ENCODE results near the gene OSBPL5.

The OSBPL5 gene

DNA sequence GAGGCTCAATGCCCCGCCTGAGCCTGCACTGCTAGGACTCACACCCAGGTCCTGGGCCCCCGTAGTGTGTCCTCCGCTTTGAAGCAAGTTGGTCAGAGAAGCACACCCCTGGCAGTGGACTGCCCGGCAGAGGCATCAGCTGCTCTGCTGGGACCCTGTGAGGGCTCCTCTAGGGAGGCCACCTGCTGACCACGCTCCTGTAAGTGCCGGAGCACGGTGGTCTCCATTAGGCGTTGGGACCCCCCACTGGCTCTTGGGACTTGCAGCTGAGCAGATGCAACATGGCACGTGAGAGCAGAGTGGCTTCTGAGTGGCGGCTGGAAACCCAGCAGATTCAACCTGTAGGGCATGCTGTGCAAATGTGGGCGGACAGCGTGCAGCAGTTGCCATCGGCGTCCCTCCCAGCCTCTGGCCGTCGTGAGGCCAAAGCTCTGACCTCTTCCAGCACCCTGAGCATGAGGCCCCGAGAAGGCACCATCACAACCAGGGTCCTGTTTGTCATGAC is 36.6 kb upstream of the OSBPL5 start:
- no peaks in the 10 kb centered on the region for H3K9me3 ChIP-seq (ENCODE audit: control insufficient read depth, insufficient read depth, low read length)
- H3K4me1 ChIP-seq (ENCODE audit: insufficient read depth, low read length), result no peaks in the 10 kb centered on the region
- no peaks in the 10 kb centered on the region for H3K36me3 ChIP-seq (ENCODE audit: insufficient read depth, low read length)
- no peak overlapping the region for H3K9ac ChIP-seq (ENCODE audit: low read depth, low read length)

DNA sequence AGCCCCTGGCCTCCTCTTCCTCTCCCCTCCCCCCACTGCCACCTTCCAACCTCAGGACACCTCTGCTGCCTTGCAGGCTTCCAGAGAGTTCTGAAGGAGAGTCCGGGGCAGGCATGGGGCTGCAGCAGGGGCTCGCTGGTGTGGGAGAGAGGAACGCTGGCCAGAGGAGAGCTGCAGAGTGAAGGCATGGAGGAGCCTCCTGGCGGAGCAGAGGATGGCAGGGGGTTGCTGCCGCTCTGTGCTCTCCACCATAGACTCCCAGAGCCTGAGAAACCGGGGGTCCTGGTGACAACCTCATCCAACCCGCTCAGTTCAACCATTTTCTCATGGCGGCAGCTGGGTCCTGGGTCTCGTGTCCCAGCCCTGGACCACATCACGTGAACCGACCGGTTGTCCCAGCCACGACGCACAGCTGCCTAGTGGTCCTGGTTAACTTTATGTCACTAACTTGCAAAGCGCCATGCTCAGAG is 36.0 kb upstream of the OSBPL5 start:
- Histone ChIP-seq H3K4me1 (ENCODE audit: insufficient read depth, low read length) (no peaks in the 10 kb centered on the region), H3K36me3 (ENCODE audit: insufficient read depth, low read length) (no peaks in the 10 kb centered on the region), H3K9ac (ENCODE audit: low read depth, low read length) (no peak overlapping the region), H3K9me3 (ENCODE audit: control insufficient read depth, insufficient read depth, low read length) (no peaks in the 10 kb centered on the region)

DNA sequence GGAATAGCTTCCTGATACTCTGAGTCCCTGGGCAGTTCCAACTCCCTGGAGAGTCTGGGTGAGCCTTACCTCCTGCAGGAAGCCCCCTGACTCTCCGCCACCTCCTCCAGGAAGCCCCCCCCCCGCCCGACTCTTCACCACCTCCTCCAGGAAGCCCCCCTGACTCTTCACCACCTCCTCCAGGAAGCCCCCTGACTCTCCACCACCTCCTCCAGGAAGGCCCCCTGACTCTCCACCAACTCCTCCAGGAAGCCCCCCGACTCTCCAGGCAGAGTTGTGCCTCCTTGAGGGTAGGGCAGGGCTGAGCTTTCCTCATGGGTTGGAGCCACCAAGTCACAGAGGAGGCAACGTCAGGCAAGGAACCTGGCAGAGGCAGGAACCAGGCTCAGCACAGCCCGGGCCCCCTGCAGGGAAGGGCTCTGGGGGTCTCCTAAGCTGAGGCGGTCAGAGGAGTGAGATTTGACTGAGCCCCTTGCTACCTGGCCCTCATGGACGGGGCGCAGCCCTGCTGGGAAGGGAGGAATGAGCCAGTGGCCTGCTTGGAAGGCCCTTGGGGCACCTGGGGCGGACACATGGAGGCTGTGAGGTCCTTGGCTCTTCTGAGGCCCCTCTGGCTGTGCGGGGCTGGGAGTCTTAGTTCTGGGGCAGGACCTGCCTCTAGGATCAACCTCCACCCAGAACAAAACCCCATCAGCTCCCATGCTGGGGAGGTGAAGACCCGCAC is 35.4 kb upstream of the OSBPL5 start:
- no peak overlapping the region for H3K9ac ChIP-seq (ENCODE audit: low read depth, low read length)
- no peaks in the 10 kb centered on the region for H3K36me3 ChIP-seq (ENCODE audit: insufficient read depth, low read length)
- no peaks in the 10 kb centered on the region for H3K4me1 ChIP-seq (ENCODE audit: insufficient read depth, low read length)
- no peaks in the 10 kb centered on the region for H3K9me3 ChIP-seq (ENCODE audit: control insufficient read depth, insufficient read depth, low read length)

GRCh38 chr11:3199537-3200295 is 34.6 kb upstream of the OSBPL5 start:
- no peak overlapping the region for H3K9ac ChIP-seq (ENCODE audit: low read depth, low read length)
- no peaks in the 10 kb centered on the region for H3K4me1 ChIP-seq (ENCODE audit: insufficient read depth, low read length)
- no peaks in the 10 kb centered on the region for H3K9me3 ChIP-seq (ENCODE audit: control insufficient read depth, insufficient read depth, low read length)
- H3K36me3 ChIP-seq (ENCODE audit: insufficient read depth, low read length), result no peaks in the 10 kb centered on the region

DNA sequence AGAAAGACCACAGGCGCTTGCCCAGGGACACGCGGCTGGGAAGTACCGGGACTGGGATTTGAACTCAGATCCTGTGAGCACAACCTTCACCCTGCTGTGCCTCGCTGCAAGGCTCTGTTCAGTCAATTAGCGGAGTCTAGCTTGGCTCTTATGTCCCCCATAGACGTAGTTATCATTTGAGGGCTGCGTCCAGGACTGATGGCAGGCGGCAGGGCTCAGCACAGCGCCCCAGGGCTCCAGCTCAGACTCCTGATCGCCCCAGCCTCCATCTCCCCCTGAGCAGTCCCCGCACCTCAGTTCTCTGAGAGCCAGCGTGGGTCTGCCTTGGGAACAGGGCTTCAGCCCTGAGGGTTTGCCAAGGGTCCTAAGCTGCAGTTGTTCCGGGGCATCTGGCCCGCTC is 33.7 kb upstream of the OSBPL5 start:
- no peak overlapping the region for H3K9ac ChIP-seq (ENCODE audit: low read depth, low read length)
- H3K36me3 ChIP-seq (ENCODE audit: insufficient read depth, low read length), result no peaks in the 10 kb centered on the region
- no peaks in the 10 kb centered on the region for H3K9me3 ChIP-seq (ENCODE audit: control insufficient read depth, insufficient read depth, low read length)
- H3K4me1 ChIP-seq (ENCODE audit: insufficient read depth, low read length), result no peaks in the 10 kb centered on the region

DNA sequence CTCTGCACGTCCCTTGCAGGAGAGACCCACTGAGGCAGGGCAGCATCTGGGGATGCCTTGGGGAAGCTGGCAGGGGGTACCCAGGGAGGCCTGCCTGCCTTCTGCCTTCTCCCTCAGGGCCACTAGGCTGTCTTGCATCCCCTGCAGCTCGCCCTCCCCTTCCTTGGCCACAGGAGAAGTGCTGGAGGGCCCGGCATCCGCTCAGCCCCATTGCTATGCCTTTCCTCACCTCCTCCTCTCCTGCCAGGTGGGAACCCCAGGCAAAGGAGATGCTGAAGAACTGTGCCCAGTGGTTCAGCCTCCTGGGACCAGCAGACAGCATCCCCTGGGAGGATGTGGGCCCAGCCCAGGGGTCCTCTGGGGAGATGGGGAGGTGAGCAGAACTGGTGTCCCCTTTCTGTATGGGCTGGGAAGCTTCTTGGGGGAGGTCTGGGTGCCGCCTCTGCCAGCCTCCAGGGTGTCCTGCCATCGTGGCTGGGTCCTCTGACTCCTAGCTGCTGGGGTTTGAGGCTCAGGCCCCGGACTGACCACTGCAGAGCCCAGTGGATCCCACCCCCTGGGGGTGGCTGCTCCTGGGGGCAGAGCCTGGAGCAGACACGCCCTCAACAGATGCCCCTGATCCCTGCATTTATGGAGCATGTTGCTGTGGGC is 32.9 kb upstream of the OSBPL5 start:
- Histone ChIP-seq H3K36me3 (ENCODE audit: insufficient read depth, low read length) (no peaks in the 10 kb centered on the region), H3K9me3 (ENCODE audit: control insufficient read depth, insufficient read depth, low read length) (no peaks in the 10 kb centered on the region), H3K9ac (ENCODE audit: low read depth, low read length) (no peak overlapping the region), H3K4me1 (ENCODE audit: insufficient read depth, low read length) (peaks cover 3% of the 10 kb centered on the region; the same call in 1 of the 2 replicates)

GRCh38 chr11:3197044-3197695 is 32.1 kb upstream of the OSBPL5 start:
- Histone ChIP-seq H3K9ac (ENCODE audit: low read depth, low read length) (no peak overlapping the region), H3K4me1 (ENCODE audit: insufficient read depth, low read length) (peaks cover 4% of the 10 kb centered on the region; the same call in 1 of the 2 replicates), H3K9me3 (ENCODE audit: control insufficient read depth, insufficient read depth, low read length) (no peaks in the 10 kb centered on the region), H3K36me3 (ENCODE audit: insufficient read depth, low read length) (no peaks in the 10 kb centered on the region)

DNA sequence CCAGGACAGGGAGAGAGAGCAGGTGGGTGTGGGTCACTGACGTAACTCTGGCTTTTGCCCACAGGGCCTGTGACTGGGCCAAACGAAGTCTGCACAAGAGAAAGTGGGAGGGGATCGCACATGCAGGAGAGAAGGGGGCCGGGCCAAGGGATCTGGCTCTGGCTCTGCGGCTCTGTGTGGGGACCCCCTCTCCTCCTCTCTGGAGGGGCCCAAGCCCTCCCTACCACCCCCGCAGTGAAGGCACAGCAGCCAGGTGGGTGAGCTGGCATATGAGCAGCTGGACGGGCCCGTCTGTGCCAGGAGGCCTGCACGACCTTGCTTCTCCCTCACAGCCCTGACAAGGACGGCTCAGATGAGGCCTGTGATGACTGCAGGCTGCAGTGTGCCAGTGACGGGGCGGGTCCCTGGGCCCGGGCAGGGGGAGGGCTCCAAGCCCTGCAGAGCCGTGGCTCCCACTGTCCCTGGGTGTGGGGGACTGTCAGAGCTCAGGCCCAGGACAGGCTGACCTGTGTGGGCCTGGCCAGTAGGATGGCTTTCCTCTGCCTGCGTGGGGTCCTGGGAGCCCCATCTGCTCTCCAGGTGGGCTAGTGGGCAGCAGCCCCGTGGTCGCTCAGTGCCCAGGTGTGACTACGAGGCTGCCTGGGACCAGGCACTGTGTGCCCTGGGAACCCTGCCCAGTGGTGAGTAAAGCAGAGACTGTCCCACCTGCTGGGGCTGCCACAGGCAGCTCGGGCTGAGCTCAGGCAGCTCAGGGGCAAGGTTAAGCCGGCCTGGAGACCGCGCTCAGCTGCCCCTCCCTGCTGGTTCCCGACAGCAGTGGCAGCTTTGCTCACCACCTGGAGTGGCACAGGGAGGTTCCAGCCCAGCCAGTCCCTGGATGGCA is 31.3 kb upstream of the OSBPL5 start:
- Histone ChIP-seq H3K36me3 (ENCODE audit: insufficient read depth, low read length) (no peaks in the 10 kb centered on the region), H3K4me1 (ENCODE audit: insufficient read depth, low read length) (peaks cover 4% of the 10 kb centered on the region; the same call in 1 of the 2 replicates), H3K9ac (ENCODE audit: low read depth, low read length) (no peak overlapping the region), H3K9me3 (ENCODE audit: control insufficient read depth, insufficient read depth, low read length) (no peaks in the 10 kb centered on the region)

DNA sequence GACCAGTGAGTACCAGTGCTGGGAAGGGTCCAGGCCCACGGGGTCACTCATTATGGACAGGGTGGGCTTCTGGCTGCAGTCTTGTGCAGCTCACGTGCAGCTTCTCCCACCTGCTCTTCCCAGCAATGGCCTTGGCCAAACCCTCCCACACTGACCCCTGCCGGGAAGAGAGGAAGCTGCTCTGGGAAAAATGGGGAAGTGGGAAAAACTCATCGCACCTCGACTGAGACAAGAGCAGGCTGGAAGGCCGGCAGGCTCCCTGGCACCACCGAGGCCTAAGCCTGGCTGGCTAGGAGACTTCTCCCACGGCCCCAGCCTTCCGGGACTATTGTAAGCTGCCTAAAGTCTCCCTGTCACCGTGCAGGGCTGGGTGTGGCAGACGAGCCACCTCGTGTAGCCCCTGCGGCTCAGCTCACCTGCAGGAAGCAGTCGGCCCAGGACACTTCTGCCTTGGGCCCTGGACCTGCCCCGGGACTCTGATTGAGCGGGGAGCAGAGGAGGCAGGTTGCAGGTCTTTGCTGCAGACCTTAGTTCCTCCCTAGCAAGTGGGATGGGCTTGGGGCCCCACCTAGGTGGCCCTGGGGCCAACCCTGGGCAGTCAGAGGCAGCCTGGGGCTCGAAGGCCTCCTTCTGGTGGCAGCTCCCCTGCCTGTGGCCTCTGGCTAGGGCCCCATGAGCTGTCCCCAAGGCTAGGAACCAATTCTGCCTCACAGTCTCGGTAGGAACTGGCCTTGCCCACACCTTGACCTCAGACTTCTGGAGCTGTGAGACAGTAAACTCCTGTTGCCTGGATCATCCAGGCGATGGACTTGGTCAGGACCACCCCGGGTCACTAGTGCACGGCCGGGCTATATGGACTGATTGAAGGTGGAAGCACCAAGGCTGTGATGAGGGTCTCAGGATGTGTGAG is 30.4 kb upstream of the OSBPL5 start:
- Histone ChIP-seq H3K36me3 (ENCODE audit: insufficient read depth, low read length) (no peaks in the 10 kb centered on the region), H3K9ac (ENCODE audit: low read depth, low read length) (no peak overlapping the region), H3K4me1 (ENCODE audit: insufficient read depth, low read length) (peaks cover 4% of the 10 kb centered on the region; the same call in 1 of the 2 replicates), H3K9me3 (ENCODE audit: control insufficient read depth, insufficient read depth, low read length) (no peaks in the 10 kb centered on the region)

- no peaks in the 10 kb centered on the region for H3K9me3 ChIP-seq (ENCODE audit: control insufficient read depth, insufficient read depth, low read length)
- H3K36me3 ChIP-seq (ENCODE audit: insufficient read depth, low read length), result no peaks in the 10 kb centered on the region
- H3K9ac ChIP-seq (ENCODE audit: low read depth, low read length), result no peak overlapping the region
- H3K4me1 ChIP-seq (ENCODE audit: insufficient read depth, low read length), result peaks cover 9% of the 10 kb centered on the region; the same call in 1 of the 2 replicates
Observed at GRCh38 chr11:3194016-3194816, 29.1 kb upstream of the OSBPL5 start.

DNA sequence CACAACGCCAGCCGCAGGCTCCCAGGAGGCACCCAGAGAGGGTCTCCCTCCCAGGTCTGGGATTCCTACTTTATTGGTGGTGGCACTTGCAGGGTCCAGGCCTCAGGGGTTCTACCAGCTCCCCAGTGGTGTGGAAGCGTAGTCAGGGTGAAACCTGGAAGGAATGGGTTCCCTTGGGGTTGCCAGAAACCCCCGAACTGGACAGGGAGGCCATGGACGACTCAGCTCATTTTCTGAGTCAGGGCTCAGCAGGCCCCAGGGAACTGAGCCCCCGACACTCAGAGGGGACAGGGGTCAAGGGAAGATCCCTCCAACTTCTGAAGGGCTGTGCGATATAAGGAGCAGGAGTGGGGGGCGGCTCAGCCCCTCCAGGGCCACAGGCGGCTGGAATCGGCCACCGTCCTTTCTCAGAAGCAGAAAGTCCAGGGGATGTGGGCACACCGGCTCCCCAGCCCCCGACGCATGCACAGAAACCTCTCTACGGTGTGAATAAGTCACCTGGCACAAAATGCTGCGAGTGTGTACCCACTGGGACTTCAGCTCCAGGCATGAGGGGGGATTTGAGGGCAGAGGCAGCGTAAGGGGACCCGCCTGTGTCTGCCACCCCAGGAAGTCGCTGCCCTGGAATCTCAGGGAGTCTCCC is 28.4 kb upstream of the OSBPL5 start:
- no peaks in the 10 kb centered on the region for H3K9me3 ChIP-seq (ENCODE audit: control insufficient read depth, insufficient read depth, low read length)
- no peak overlapping the region for H3K9ac ChIP-seq (ENCODE audit: low read depth, low read length)
- no peaks in the 10 kb centered on the region for H3K36me3 ChIP-seq (ENCODE audit: insufficient read depth, low read length)
- H3K4me1 ChIP-seq (ENCODE audit: insufficient read depth, low read length), result peaks cover 13% of the 10 kb centered on the region; the same call in 1 of the 2 replicates

Data from ES-I3 (cell line).